ENCODE measurements around the gene C1orf185.
"Not testable (repeated sequence)": the region's sequence is repeated elsewhere in the genome, so short reads cannot be mapped to it uniquely, and the experiment has no call there.

The C1orf185 gene

GRCh38 chr1:51139474-51139873 lies 37.4 kb downstream of the C1orf185 start:
- no peak for DNase-seq

- no peak for DNase-seq
These were observed 45.4 kb downstream of the C1orf185 start for GRCh38 chr1:51147394-51147793.

GRCh38 chr1:51154776-51155175 lies 52.7 kb downstream of the C1orf185 start:
- no peak for DNase-seq

- no peak for DNase-seq
These were observed 54.7 kb downstream of the C1orf185 start for GRCh38 chr1:51156752-51157151.

GRCh38 chr1:51157395-51157794 lies 55.4 kb downstream of the C1orf185 start:
- no peak for DNase-seq

- no peak for DNase-seq
These were observed 56.2 kb downstream of the C1orf185 start for GRCh38 chr1:51158263-51158662.

- DNase-seq = not testable (repeated sequence)
These were observed 60.5 kb downstream of the C1orf185 start for GRCh38 chr1:51162560-51162959.

- no peak for DNase-seq
These were observed 63.5 kb downstream of the C1orf185 start for GRCh38 chr1:51165540-51165939.

- no peak for DNase-seq
These were observed 66.3 kb downstream of the C1orf185 start for GRCh38 chr1:51168266-51168845.

- DNase-seq = no peak
These were observed 66.9 kb downstream of the C1orf185 start for GRCh38 chr1:51168936-51169335.

- no peak for DNase-seq
These were observed 68.3 kb downstream of the C1orf185 start for GRCh38 chr1:51170342-51170741.

- no peak for DNase-seq
These were observed 70.8 kb downstream of the C1orf185 start for GRCh38 chr1:51172811-51173210.

- DNase-seq = no peak
These were observed 73.2 kb downstream of the C1orf185 start for GRCh38 chr1:51175278-51175677.

- not testable (repeated sequence) for DNase-seq
These were observed 76.0 kb downstream of the C1orf185 start for GRCh38 chr1:51177988-51178387.

GRCh38 chr1:51188230-51188629 lies 86.2 kb downstream of the C1orf185 start:
- DNase-seq = no peak

- peak; percentile 35 for DNase-seq
These were observed 87.5 kb downstream of the C1orf185 start for GRCh38 chr1:51189421-51190073.

- DNase-seq = no peak
These were observed 88.9 kb downstream of the C1orf185 start for GRCh38 chr1:51190961-51191360.

- DNase-seq = peak; percentile 64
These were observed 90.3 kb downstream of the C1orf185 start for GRCh38 chr1:51192213-51192843.

GRCh38 chr1:51193564-51193963 lies 91.5 kb downstream of the C1orf185 start:
- DNase-seq = no peak

All from femur (tissue), 1 donor.